VCaP (cell line): ENCODE results near the gene CNPY4.
A peak's percentile ranks its signal among the peaks of the same experiment; 100 is the strongest.
"Not testable (repeated sequence)": the region's sequence is repeated elsewhere in the genome, so short reads cannot be mapped to it uniquely, and the experiment has no call there.

ENCODE experiments used
- H3K27ac ChIP-seq: fragments of 450-650 bp; 2 replicates; pipeline ENCODE4 v1.5.1; 2017
- TF ChIP-seq, protein P1 (sequence below): fragments of 450-650 bp; conservative IDR thresholded peaks from 2 replicates; pipeline ENCODE4 v1.5.1; 2017; ENCODE audit warnings: mild to moderate bottlenecking, moderate library complexity

CNPY4 gene

DNA sequence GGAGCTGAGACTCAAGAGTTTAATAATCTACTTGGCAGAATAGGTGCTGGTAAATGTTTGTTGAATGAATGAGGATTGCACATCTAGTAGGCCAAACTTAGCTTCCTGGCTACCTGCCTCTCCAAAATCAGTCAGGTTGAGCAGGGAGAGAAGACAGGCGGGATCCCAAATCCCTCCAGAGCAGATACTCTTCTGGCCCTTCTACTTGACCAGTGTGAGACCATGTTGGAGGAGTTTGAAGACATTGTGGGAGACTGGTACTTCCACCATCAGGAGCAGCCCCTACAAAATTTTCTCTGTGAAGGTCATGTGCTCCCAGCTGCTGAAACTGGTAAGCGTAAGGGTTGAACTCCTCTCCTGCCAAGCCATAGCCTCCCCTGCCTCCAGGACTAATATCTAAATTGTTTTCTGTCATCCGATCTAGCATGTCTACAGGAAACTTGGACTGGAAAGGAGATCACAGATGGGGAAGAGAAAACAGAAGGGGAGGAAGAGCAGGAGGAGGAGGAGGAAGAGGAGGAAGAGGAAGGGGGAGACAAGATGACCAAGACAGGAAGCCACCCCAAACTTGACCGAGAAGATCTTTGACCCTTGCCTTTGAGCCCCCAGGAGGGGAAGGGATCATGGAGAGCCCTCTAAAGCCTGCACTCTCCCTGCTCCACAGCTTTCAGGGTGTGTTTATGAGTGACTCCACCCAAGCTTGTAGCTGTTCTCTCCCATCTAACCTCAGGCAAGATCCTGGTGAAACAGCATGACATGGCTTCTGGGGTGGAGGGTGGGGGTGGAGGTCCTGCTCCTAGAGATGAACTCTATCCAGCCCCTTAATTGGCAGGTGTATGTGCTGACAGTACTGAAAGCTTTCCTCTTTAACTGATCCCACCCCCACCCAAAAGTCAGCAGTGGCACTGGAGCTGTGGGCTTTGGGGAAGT, 5.1 kb downstream of the CNPY4 start:
- no peak overlapping the region for H3K27ac ChIP-seq

DNA sequence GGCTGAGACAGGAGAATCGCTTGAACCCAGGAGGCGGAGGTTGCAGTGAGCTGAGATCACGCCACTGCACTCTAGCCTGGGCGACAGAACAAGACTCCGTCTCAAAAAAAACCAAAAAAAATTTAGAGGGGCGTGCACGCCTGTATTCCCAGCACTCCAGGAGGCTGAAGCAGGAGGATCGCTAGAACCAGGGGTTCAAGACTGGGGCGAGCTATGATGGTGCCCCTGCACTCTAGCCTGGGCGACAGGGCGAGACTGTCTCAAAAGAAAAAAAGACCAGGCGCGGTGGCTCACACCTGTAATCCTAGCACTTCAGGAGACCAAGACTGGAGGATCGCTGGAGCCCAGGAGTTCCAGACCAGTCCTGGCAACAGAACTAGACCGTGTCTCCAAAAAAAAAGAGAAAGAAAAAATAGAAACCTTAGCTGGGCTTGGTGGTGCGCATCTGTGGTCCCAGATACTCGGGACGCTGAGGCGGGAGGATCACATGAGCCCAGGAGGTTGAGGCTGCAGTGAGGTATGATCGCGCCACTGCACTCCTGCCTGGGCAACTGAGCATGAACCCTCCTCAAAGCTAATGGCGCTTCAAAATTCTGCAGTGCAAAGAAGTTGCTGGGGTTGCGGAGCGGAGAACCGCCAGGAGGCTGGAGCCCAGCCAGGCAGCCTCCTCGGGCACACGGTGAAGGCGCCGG, 7.0 kb downstream of the CNPY4 start:
- TF ChIP-seq, protein P1, sequence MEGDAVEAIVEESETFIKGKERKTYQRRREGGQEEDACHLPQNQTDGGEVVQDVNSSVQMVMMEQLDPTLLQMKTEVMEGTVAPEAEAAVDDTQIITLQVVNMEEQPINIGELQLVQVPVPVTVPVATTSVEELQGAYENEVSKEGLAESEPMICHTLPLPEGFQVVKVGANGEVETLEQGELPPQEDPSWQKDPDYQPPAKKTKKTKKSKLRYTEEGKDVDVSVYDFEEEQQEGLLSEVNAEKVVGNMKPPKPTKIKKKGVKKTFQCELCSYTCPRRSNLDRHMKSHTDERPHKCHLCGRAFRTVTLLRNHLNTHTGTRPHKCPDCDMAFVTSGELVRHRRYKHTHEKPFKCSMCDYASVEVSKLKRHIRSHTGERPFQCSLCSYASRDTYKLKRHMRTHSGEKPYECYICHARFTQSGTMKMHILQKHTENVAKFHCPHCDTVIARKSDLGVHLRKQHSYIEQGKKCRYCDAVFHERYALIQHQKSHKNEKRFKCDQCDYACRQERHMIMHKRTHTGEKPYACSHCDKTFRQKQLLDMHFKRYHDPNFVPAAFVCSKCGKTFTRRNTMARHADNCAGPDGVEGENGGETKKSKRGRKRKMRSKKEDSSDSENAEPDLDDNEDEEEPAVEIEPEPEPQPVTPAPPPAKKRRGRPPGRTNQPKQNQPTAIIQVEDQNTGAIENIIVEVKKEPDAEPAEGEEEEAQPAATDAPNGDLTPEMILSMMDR = no peak
- peak overlapping the region; percentile 99 for H3K27ac ChIP-seq

More for the DNA sequence above, 5.1 kb downstream of the CNPY4 start:
- TF ChIP-seq, protein P1 = no peak

DNA sequence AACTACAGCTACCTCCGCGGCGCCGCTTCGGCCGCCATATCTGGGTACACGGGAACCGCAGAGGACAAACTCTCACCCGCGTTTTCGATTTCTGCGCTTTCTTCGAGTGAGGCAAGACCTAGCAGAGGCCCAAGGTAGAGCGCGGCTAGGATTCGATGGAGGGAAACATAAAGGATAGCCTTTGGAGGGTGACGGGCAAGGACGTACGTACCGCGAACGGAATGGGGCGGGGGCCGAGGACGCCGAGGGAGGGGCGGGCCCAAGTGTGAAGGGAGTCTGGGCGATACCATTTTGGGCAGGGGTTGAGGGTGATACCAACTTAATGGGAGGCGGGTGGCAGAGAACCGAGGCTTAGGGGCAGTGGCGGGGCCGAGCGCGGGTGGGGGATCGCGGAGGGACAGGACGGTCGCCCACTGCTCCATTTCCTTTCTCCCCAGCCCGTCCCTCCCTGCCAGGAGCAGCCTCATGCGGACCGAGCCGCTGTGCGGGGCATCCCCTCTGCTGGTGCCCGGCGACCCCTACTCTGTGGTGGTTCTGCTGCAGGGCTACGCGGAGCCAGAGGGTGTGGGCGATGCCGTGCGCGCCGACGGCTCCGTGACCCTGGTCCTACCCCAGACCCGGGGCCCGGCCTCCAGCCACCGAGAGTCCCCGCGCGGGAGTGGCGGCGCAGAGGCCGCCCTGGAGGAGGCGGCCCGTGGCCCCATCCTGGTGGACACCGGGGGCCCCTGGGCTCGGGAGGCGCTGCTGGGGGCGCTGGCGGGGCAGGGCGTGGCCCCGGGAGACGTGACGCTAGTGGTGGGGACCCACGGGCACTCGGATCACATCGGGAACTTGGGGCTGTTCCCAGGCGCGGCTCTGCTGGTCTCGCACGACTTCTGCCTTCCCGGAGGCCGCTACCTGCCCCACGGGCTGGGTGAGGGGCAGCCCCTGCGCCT, 7.8 kb downstream of the CNPY4 start, which contains the start of gene MBLAC1:
Gene MBLAC1, plus strand, starts transcription at position 37 of the 935 bp plus-strand sequence. Its CDS starts 429 bp downstream, at position 466.
- peak within 1 kb of the TSS; percentile 99 for H3K27ac ChIP-seq
- TF ChIP-seq, protein P1 = no peak

DNA sequence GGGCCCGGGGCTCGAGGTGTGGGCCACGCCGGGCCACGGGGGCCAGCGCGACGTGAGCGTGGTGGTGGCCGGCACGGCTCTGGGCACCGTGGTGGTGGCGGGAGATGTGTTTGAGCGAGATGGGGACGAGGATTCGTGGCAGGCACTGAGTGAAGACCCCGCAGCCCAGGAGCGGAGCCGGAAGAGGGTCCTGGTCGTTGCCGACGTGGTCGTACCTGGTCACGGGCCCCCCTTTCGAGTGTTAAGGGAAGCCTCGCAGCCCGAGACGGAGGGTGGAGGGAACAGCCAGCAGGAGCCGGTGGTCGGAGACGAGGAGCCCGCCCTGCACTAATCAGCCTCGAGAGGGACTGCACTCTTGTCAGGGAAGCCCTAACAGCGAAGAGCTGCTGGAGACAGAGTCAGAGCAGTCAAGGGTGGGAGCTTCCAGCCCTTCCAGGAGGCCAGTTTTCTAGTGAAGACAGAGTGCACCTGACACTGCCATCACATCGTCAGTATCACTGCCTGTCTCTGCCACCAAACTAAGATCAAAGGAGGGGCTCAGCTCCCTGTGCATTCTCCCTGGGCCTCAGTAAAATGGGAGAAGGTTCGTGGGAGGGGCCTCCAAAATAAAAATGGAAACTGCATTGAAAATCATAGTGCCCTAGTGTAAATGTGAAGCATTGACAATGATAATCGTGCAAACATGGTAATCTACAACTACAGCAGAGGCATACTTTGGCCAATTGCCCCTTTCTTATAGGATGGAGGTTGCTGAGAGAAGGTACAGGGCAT, 8.6 kb downstream of the CNPY4 start:
- H3K27ac ChIP-seq = peak overlapping the region; percentile 99
- TF ChIP-seq, protein P1 = no peak

DNA sequence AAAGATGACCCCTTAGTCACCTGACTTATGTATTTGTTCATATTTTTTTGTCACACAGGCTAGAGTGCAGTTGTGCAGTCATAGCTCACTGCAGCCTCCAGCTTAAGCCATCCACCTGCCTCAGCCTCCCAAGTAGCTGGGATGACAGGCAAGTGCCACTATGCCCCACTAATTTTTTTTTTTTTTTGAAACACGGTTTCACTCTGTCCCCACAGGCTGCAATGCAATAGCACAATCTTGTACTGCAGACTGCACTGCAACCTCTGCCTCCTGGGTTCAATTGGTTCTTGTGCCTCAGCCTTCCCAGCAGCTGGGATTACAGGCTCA, 9.2 kb downstream of the CNPY4 start:
- H3K27ac ChIP-seq = peak overlapping the region; percentile 99; the same call in 1 of the 2 replicates
- TF ChIP-seq, protein P1 = no peak

DNA sequence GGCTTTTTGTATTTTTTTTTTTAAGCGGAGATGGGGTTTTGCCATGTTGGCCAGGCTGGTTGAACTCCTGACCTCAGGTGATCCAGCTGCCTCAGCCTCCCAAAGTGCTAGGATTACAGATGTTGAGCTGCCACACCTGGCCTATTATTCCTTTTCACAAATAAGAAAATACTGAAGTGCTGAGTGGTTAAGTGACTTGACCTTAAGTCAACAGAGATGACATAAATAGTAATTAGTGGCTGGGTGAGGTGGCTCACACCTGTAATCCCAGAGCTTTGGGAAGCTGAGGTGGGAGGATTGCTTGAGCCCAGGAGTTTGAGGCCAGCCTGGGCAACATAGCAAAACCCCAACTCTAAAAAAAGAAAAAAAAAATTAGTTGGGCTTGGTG, 10.8 kb downstream of the CNPY4 start:
- not testable (repeated sequence) for H3K27ac ChIP-seq
